ENCODE measurements around the gene TRAPPC3.
A peak's percentile ranks its signal among the peaks of the same experiment; 100 is the strongest.

TRAPPC3 gene

DNA sequence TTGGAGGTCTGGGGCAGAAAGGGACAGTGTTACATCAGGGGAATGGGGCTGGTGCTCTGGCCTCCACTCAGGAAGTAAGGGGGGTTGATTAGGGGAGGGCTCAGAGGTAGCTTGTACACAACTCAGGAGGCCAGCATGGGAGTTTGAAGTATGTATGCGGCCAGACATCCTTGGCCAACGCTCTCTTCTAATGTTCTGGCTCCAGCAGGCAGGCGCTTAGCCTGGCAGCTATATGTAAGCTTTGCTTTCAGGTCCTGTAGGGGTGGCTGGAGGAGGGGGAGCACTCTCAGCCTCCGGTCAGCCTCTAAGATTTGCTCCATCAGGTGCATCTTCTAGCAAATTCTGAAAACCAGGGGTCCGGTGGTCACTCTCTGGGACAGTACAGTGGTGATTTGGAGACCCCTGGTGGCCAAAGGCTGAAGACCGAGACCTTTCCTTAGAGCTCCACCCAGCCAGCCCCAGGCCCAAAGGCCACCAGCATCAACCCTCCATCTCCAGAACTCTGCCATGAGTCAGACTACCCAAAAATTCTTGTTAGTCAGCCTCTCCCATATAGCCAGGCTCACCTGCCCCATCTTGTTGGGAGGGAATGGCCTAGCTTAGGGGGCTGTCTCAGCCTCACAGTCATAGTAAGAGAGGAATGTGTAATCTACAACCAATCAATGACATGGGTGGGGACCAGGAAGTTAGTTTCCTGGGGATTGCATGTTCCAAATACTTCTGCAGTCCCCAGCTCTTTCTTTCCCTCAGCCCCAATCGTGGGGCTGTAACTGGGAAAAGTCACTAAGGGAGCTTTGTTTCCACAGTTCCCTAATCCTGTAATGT, 14.6 kb downstream of the TRAPPC3 start:
- no peak overlapping the region for H3K4me3 ChIP-seq (ENCODE audit: control insufficient read depth, low read depth, low read length)
- no peak for DNase-seq (ENCODE audit: low read depth)
- TF ChIP-seq, protein P1, sequence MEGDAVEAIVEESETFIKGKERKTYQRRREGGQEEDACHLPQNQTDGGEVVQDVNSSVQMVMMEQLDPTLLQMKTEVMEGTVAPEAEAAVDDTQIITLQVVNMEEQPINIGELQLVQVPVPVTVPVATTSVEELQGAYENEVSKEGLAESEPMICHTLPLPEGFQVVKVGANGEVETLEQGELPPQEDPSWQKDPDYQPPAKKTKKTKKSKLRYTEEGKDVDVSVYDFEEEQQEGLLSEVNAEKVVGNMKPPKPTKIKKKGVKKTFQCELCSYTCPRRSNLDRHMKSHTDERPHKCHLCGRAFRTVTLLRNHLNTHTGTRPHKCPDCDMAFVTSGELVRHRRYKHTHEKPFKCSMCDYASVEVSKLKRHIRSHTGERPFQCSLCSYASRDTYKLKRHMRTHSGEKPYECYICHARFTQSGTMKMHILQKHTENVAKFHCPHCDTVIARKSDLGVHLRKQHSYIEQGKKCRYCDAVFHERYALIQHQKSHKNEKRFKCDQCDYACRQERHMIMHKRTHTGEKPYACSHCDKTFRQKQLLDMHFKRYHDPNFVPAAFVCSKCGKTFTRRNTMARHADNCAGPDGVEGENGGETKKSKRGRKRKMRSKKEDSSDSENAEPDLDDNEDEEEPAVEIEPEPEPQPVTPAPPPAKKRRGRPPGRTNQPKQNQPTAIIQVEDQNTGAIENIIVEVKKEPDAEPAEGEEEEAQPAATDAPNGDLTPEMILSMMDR (IDR thresholded peaks at IDR 0.05; ENCODE audit: control insufficient read depth, insufficient read depth, low read depth, low read length, missing control alignments), result peak; percentile 81

DNA sequence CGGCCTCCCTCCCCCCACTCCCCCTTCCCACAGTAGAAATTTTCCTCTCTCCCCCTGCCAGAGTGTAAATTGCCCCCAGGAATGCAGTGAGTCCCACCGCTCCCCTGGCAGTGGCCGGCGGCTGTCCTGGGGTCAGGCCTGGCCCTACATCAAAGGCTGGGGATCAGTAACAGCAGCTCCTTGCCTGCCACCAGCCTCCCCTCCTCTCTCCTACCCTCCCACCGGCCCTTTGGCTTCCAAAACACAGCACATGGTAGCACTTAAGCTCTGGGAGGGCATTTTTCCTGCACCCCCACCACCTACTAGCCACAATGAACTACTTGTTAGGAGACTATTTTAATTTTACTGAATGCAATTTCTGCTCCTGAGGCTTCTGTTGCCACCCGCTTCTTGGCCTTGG, 15.3 kb downstream of the TRAPPC3 start:
- no peak for DNase-seq (ENCODE audit: low read depth)
- H3K4me3 ChIP-seq (ENCODE audit: control insufficient read depth, low read depth, low read length), result no peak overlapping the region
- TF ChIP-seq, protein P1 (IDR thresholded peaks at IDR 0.05; ENCODE audit: control insufficient read depth, insufficient read depth, low read depth, low read length, missing control alignments), result no peak

- TF ChIP-seq, protein P1 (IDR thresholded peaks at IDR 0.05; ENCODE audit: control insufficient read depth, insufficient read depth, low read depth, low read length, missing control alignments), result no peak
- DNase-seq (ENCODE audit: low read depth), result peak; percentile 97
- no peak overlapping the region for H3K4me3 ChIP-seq (ENCODE audit: control insufficient read depth, low read depth, low read length)
Observed at GRCh38 chr1:36133484-36133883, 15.8 kb downstream of the TRAPPC3 start.

- no peak for DNase-seq (ENCODE audit: low read depth)
- H3K4me3 ChIP-seq (ENCODE audit: control insufficient read depth, low read depth, low read length), result no peak overlapping the region
- TF ChIP-seq, protein P1 (IDR thresholded peaks at IDR 0.05; ENCODE audit: control insufficient read depth, insufficient read depth, low read depth, low read length, missing control alignments), result no peak
Observed at GRCh38 chr1:36132029-36132428, 17.3 kb downstream of the TRAPPC3 start.

GRCh38 chr1:36128905-36129206, 20.4 kb downstream of the TRAPPC3 start:
- DNase-seq (ENCODE audit: low read depth), result no peak
- TF ChIP-seq, protein P1 (IDR thresholded peaks at IDR 0.05; ENCODE audit: control insufficient read depth, insufficient read depth, low read depth, low read length, missing control alignments), result no peak
- no peak overlapping the region for H3K4me3 ChIP-seq (ENCODE audit: control insufficient read depth, low read depth, low read length)

DNA sequence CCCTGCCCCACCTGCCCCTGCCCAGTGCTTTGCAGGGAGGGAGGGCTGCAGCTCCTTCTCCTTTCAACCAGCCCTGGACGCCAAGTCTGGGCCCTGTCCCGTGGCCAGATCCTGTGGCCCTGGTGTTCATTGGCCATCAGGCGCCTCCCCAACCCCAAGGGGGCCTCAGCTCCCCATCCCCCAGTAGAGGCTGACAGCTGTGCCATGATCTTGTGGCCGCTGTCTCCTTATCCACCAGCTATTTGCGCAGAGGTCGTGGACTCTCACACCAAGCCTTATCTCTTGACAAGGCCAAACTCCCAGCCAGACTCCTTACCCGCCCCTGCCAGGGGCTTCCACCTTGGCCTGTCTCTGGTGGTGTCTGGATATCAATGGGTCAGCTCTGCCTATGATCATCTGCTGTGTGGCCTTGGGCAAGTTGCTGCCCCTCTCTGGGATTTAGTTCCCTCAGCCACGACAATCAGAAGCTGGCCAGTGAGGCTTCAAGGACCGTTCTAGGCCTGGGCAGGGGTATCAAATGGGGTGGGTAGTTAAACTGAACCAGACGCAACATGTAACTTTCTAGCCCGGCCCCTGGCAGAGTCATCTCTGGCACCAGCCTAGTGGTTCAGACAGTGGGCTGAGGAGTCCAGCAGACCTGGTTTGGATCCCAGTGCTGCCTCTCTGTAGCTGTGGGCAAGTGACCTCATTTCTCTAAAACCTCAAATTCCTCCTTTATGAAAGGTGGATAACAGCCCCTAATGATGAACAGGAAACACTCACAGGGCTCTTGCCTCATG, 21.0 kb downstream of the TRAPPC3 start:
- TF ChIP-seq, protein P1 (IDR thresholded peaks at IDR 0.05; ENCODE audit: control insufficient read depth, insufficient read depth, low read depth, low read length, missing control alignments), result no peak
- no peak overlapping the region for H3K4me3 ChIP-seq (ENCODE audit: control insufficient read depth, low read depth, low read length)
- no peak for DNase-seq (ENCODE audit: low read depth)

Data from AG09309 (cell line).